VCaP (cell line): ENCODE results near the gene CYSRT1.

ENCODE experiments used
- H3K27ac ChIP-seq: fragments of 450-650 bp; 2 replicates; pipeline ENCODE4 v1.5.1; 2017
- TF ChIP-seq, protein P1 (sequence below): fragments of 450-650 bp; conservative IDR thresholded peaks from 2 replicates; pipeline ENCODE4 v1.5.1; 2017; ENCODE audit warnings: mild to moderate bottlenecking, moderate library complexity

CYSRT1 gene

GRCh38 chr9:137272241-137273094 lies 47.5 kb downstream of the CYSRT1 start:
- peak overlapping the region; percentile 99 for H3K27ac ChIP-seq
- TF ChIP-seq, protein P1, sequence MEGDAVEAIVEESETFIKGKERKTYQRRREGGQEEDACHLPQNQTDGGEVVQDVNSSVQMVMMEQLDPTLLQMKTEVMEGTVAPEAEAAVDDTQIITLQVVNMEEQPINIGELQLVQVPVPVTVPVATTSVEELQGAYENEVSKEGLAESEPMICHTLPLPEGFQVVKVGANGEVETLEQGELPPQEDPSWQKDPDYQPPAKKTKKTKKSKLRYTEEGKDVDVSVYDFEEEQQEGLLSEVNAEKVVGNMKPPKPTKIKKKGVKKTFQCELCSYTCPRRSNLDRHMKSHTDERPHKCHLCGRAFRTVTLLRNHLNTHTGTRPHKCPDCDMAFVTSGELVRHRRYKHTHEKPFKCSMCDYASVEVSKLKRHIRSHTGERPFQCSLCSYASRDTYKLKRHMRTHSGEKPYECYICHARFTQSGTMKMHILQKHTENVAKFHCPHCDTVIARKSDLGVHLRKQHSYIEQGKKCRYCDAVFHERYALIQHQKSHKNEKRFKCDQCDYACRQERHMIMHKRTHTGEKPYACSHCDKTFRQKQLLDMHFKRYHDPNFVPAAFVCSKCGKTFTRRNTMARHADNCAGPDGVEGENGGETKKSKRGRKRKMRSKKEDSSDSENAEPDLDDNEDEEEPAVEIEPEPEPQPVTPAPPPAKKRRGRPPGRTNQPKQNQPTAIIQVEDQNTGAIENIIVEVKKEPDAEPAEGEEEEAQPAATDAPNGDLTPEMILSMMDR = no peak

GRCh38 chr9:137273095-137273490 lies 48.1 kb downstream of the CYSRT1 start:
- H3K27ac ChIP-seq = peak overlapping the region; percentile 99
- TF ChIP-seq, protein P1 = no peak

DNA sequence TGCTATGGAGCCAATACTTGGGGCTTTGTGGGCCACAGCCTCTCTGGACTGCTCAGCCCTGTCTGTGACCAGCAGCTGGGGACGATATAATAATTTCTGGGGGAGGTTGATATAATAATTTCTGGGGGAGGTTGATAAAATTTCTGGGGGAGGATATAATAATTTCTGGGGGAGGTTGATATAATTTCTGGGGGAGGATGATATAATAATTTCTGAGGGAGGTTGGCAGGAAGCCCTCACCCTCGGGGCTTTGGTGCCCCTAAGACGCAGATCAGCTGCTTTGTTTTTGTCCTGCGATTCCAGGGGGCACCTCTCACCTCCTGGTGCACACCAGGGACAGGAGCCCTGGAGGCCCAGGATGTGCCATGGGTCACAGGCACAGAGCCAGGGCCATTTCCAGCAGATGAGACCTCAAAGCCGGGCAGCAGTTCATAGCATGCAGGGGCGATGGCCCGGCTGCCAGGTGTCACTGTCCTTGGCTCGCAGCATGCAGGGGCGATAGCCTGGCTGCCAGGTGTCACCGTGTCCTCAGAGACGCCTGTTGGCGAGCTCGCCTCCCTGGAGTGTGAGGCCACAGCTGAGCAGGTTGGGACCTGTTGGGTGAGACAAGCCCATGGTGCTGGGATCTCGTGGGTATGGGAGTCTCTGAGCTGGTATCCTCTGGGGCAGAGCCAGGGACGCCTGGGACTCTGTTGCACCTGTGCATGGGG lies 48.8 kb downstream of the CYSRT1 start:
- peak overlapping the region; percentile 99 for H3K27ac ChIP-seq
- TF ChIP-seq, protein P1 = no peak

- H3K27ac ChIP-seq = peak overlapping the region; percentile 19; the same call in 1 of the 2 replicates
- TF ChIP-seq, protein P1 = no peak
Observed at GRCh38 chr9:137275203-137275587, 50.2 kb downstream of the CYSRT1 start.
